WTC11 (cell line): ENCODE measurements around the gene CACNB4. TPM values are rescaled to one million over a fixed set of nuclear protein-coding genes. Genes with fewer than 3 reads are reported as not detected.

ENCODE experiments used
- ATAC-seq: fragments of 200-7000 bp; cut with Tn5 transposase; 2 replicates; pipeline ENCODE4 v1.10.0; 2021; ENCODE audit warnings: mild to moderate bottlenecking, moderate library complexity
- CTCF ChIA-PET: fragments of 300-600 bp; sonication (Branson Sonifier 250); formaldehyde crosslinking; loops from one replicate; lab custom pipeline; 2021; ENCODE audit warnings: antibody characterized with exemption; lab: Charles Lee
- POLR2A ChIA-PET: fragments of 350-600 bp; sonication (Branson Sonifier 250); formaldehyde crosslinking; loops from one replicate; lab custom pipeline; 2021; ENCODE audit warnings: antibody characterized with exemption; lab: Charles Lee
- DNase-seq: peaks from one replicate; pipeline ENCODE4 v3.0.0; 2021; ENCODE audit warnings: low spot score
- H3K27ac Mint-ChIP-seq: 2 replicates; pipeline ENCODE4 v1.8.0; 2021; ENCODE audit warnings: mixed read lengths
- H3K27me3 Mint-ChIP-seq: 2 replicates; pipeline ENCODE4 v1.8.0; 2021; ENCODE audit warnings: low read depth, mild to moderate bottlenecking, moderate library complexity, mixed read lengths
- H3K36me3 Mint-ChIP-seq: 2 replicates; pipeline ENCODE4 v1.8.0; 2021; ENCODE audit warnings: mixed read lengths
- H3K4me1 Mint-ChIP-seq: 2 replicates; pipeline ENCODE4 v1.8.0; 2022; ENCODE audit warnings: mixed read lengths
- H3K4me3 Mint-ChIP-seq: 2 replicates; pipeline ENCODE4 v1.8.0; 2021; ENCODE audit warnings: mild to moderate bottlenecking, moderate library complexity, mixed read lengths
- H3K9me3 Mint-ChIP-seq: 2 replicates; pipeline ENCODE4 v1.8.0; 2021; ENCODE audit warnings: mixed read lengths
- ARID4B ChIP-seq: sonication (generic); formaldehyde crosslinking; IDR thresholded peaks from 2 replicates; pipeline ENCODE4 v1.8.0; 2023; ENCODE audit warnings: missing genetic modification reagents, mild to moderate bottlenecking, borderline replicate concordance
- CDX4 ChIP-seq: fragments of 250-450 bp; sonication (Bioruptor Pico); IDR thresholded peaks from 2 replicates; pipeline ENCODE4 v1.9.0; 2021; ENCODE audit warnings: moderate library complexity, mild to moderate bottlenecking, inconsistent platforms, borderline replicate concordance
- MXD4 ChIP-seq: fragments of 250-450 bp; sonication (Bioruptor Pico); IDR thresholded peaks from 2 replicates; pipeline ENCODE4 v1.8.0; 2021; ENCODE audit warnings: mild to moderate bottlenecking, moderate library complexity, borderline replicate concordance
- NFYB ChIP-seq: sonication (generic); formaldehyde crosslinking; conservative IDR thresholded peaks from 2 replicates; pipeline ENCODE4 v1.8.0; 2022; ENCODE audit warnings: low read depth, missing genetic modification reagents
- RORB ChIP-seq: fragments of 250-450 bp; sonication (Bioruptor Pico); IDR thresholded peaks from 2 replicates; pipeline ENCODE4 v1.9.0; 2021; ENCODE audit warnings: mild to moderate bottlenecking
- SP1 ChIP-seq: sonication (generic); formaldehyde crosslinking; conservative IDR thresholded peaks from 2 replicates; pipeline ENCODE4 v1.8.1; 2022; ENCODE audit warnings: missing genetic modification reagents
- TEAD4 ChIP-seq: sonication (generic); formaldehyde crosslinking; IDR thresholded peaks from 2 replicates; pipeline ENCODE4 v1.8.0; 2022; ENCODE audit warnings: mild to moderate bottlenecking, missing genetic modification reagents
- ZBTB43 ChIP-seq: sonication (generic); formaldehyde crosslinking; IDR thresholded peaks from 2 replicates; pipeline ENCODE4 v1.8.1; 2023; ENCODE audit warnings: mild to moderate bottlenecking, missing genetic modification reagents
- ZNF121 ChIP-seq: sonication (generic); formaldehyde crosslinking; IDR thresholded peaks from 2 replicates; pipeline ENCODE4 v1.8.0; 2023; ENCODE audit warnings: missing genetic modification reagents
- ZNF396 ChIP-seq: fragments of 250-450 bp; sonication (Bioruptor Pico); IDR thresholded peaks from 2 replicates; pipeline ENCODE4 v1.8.0; 2021; ENCODE audit warnings: mild to moderate bottlenecking, moderate library complexity, borderline replicate concordance
- total RNA-seq: library from RNA; stranded (reverse); gene quantifications from 3 replicates; pipeline ENCODE4 v1.2.3, GENCODE V29; 2021
- TF ChIP-seq, protein P1 (sequence below): fragments of 250-450 bp; sonication (Bioruptor Pico); IDR thresholded peaks from 2 replicates; pipeline ENCODE4 v2.1.2; 2022; ENCODE audit warnings: mild to moderate bottlenecking, moderate library complexity
- TF ChIP-seq, protein P2 (sequence below): sonication (generic); formaldehyde crosslinking; IDR thresholded peaks from 2 replicates; pipeline ENCODE4 v1.8.1; 2022; ENCODE audit warnings: low read depth, missing genetic modification reagents, borderline replicate concordance
- TF ChIP-seq, protein P3 (sequence below): sonication (generic); formaldehyde crosslinking; IDR thresholded peaks from 2 replicates; pipeline ENCODE4 v1.8.1; 2022; ENCODE audit warnings: low read depth, mild to moderate bottlenecking, moderate library complexity, missing genetic modification reagents, borderline replicate concordance
- TF ChIP-seq, protein P4 (sequence below): sonication (generic); formaldehyde crosslinking; IDR thresholded peaks from 2 replicates; pipeline ENCODE4 v1.8.1; 2023; ENCODE audit warnings: mild to moderate bottlenecking, moderate library complexity, missing genetic modification reagents
- TF ChIP-seq, protein P5 (sequence below): fragments of 250-450 bp; sonication (Bioruptor Pico); IDR thresholded peaks from 2 replicates; pipeline ENCODE4 v1.9.0; 2021; ENCODE audit warnings: mild to moderate bottlenecking, borderline replicate concordance

Gene CACNB4
- total RNA-seq, 1 experiment from 2014 or later = 4.7 TPM

GRCh38 chr2:151908204-151908882 is 190.5 kb downstream of the CACNB4 start (continued):
- no peak for TF ChIP-seq CDX4 (CRISPR knock-in tag)
- no peak for TF ChIP-seq SP1 (CRISPR knock-in tag)
- TF ChIP-seq, protein P1, sequence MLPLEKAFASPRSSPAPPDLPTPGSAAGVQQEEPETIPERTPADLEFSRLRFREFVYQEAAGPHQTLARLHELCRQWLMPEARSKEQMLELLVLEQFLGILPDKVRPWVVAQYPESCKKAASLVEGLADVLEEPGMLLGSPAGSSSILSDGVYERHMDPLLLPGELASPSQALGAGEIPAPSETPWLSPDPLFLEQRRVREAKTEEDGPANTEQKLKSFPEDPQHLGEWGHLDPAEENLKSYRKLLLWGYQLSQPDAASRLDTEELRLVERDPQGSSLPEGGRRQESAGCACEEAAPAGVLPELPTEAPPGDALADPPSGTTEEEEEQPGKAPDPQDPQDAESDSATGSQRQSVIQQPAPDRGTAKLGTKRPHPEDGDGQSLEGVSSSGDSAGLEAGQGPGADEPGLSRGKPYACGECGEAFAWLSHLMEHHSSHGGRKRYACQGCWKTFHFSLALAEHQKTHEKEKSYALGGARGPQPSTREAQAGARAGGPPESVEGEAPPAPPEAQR (CRISPR knock-in tag) = no peak

DNA sequence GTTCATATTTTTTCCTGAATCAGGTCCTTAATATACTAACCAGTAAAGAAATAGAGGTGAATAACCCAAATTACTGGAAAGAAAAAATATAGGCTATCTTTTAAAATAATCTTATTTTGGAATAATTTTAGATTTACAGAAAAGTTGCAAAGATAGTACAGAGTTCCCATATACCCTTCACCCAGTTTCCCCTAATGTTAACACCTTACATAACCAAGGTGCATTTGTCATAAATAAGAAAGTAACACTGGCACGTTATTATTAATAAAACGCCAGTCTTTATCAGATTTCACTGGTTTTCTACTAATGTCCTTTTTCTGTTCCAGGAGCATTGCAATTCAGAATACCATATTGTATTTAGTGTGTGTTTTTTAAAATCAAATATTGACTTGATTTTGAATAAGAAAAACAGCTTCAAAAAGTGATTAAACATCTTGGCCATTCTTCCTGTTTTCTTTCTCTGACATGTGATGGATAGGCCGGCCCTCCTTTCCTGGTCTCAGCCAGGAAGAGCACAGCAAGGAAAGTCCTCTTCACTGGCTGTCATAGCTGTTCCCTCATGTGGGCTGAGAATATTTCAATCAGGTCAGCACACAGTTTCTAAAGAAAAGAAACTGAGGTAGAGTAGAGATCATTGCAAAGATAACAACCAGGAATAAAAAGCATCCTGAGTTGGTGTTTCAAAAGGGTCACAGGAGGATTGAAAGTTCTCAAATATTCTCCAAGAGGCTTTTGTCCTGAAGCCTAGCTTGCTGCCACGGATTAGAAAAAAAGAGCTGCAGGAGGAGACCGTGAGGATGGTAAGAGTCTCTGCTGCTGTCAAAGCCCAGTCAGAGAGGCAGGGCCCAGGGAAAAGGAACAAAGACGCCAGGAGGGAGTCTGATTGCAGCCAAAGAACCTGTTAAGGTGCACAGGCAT is 191.3 kb downstream of the CACNB4 start:
- H3K4me1 Mint-ChIP-seq = peaks cover 11% of the 10 kb centered on the region
- no peak overlapping the region for H3K27ac Mint-ChIP-seq
- POLR2A ChIA-PET = no interaction called here
- no peaks in the 10 kb centered on the region for H3K27me3 Mint-ChIP-seq
- CTCF ChIA-PET = interaction anchor here (0.8 to 1.3 kb wide), 2 partner anchors 118 to 129 kb away, joined by 3 to 5 read pairs; no protein-coding TSS in a partner anchor
- DNase-seq = no peak
- H3K9me3 Mint-ChIP-seq = peaks cover 16% of the 10 kb centered on the region
- peak; percentile 62; the same call in 1 of the 2 replicates for ATAC-seq
- no peak overlapping the region for H3K4me3 Mint-ChIP-seq
- H3K36me3 Mint-ChIP-seq = no peaks in the 10 kb centered on the region
- no peak for TF ChIP-seq MXD4 (CRISPR knock-in tag)
- no peak for TF ChIP-seq RORB (CRISPR knock-in tag)
- TF ChIP-seq, protein P2, sequence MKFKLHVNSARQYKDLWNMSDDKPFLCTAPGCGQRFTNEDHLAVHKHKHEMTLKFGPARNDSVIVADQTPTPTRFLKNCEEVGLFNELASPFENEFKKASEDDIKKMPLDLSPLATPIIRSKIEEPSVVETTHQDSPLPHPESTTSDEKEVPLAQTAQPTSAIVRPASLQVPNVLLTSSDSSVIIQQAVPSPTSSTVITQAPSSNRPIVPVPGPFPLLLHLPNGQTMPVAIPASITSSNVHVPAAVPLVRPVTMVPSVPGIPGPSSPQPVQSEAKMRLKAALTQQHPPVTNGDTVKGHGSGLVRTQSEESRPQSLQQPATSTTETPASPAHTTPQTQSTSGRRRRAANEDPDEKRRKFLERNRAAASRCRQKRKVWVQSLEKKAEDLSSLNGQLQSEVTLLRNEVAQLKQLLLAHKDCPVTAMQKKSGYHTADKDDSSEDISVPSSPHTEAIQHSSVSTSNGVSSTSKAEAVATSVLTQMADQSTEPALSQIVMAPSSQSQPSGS = no peak
- TF ChIP-seq, protein P3, sequence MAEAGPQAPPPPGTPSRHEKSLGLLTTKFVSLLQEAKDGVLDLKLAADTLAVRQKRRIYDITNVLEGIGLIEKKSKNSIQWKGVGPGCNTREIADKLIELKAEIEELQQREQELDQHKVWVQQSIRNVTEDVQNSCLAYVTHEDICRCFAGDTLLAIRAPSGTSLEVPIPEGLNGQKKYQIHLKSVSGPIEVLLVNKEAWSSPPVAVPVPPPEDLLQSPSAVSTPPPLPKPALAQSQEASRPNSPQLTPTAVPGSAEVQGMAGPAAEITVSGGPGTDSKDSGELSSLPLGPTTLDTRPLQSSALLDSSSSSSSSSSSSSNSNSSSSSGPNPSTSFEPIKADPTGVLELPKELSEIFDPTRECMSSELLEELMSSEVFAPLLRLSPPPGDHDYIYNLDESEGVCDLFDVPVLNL = no peak
- TF ChIP-seq ZNF396 (CRISPR knock-in tag) = no peak
- TF ChIP-seq ZBTB43 (CRISPR knock-in tag) = no peak
- TF ChIP-seq ARID4B (CRISPR knock-in tag) = no peak
- no peak for TF ChIP-seq ZNF121
- TF ChIP-seq, protein P4, sequence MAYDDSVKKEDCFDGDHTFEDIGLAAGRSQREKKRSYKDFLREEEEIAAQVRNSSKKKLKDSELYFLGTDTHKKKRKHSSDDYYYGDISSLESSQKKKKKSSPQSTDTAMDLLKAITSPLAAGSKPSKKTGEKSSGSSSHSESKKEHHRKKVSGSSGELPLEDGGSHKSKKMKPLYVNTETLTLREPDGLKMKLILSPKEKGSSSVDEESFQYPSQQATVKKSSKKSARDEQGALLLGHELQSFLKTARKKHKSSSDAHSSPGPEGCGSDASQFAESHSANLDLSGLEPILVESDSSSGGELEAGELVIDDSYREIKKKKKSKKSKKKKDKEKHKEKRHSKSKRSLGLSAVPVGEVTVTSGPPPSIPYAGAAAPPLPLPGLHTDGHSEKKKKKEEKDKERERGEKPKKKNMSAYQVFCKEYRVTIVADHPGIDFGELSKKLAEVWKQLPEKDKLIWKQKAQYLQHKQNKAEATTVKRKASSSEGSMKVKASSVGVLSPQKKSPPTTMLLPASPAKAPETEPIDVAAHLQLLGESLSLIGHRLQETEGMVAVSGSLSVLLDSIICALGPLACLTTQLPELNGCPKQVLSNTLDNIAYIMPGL = no peak
- TF ChIP-seq TEAD4 (CRISPR knock-in tag) = no peak
- TF ChIP-seq NFYB (CRISPR knock-in tag) = no peak
- TF ChIP-seq, protein P5, sequence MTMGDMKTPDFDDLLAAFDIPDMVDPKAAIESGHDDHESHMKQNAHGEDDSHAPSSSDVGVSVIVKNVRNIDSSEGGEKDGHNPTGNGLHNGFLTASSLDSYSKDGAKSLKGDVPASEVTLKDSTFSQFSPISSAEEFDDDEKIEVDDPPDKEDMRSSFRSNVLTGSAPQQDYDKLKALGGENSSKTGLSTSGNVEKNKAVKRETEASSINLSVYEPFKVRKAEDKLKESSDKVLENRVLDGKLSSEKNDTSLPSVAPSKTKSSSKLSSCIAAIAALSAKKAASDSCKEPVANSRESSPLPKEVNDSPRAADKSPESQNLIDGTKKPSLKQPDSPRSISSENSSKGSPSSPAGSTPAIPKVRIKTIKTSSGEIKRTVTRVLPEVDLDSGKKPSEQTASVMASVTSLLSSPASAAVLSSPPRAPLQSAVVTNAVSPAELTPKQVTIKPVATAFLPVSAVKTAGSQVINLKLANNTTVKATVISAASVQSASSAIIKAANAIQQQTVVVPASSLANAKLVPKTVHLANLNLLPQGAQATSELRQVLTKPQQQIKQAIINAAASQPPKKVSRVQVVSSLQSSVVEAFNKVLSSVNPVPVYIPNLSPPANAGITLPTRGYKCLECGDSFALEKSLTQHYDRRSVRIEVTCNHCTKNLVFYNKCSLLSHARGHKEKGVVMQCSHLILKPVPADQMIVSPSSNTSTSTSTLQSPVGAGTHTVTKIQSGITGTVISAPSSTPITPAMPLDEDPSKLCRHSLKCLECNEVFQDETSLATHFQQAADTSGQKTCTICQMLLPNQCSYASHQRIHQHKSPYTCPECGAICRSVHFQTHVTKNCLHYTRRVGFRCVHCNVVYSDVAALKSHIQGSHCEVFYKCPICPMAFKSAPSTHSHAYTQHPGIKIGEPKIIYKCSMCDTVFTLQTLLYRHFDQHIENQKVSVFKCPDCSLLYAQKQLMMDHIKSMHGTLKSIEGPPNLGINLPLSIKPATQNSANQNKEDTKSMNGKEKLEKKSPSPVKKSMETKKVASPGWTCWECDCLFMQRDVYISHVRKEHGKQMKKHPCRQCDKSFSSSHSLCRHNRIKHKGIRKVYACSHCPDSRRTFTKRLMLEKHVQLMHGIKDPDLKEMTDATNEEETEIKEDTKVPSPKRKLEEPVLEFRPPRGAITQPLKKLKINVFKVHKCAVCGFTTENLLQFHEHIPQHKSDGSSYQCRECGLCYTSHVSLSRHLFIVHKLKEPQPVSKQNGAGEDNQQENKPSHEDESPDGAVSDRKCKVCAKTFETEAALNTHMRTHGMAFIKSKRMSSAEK (CRISPR knock-in tag) = no peak
